Activated CD4-positive, alpha-beta T cell treated with anti-CD3 and anti-CD28 coated beads, Interleukin-2, amount 50 U/mL, for 48 hours (primary cell): Measurements from ENCODE around the gene SORBS1.
"Not testable (repeated sequence)": the region's sequence is repeated elsewhere in the genome, so short reads cannot be mapped to it uniquely, and the experiment has no call there.

Experiments
- DNase-seq, 2 experiments: peaks; one replicate each; pipeline ENCODE4 v3.0.0-alpha.2; 2020

Gene SORBS1

GRCh38 chr10:95375418-95375817 lies 185.8 kb downstream of the SORBS1 start:
- no peak for DNase-seq

- DNase-seq = peak; percentile 68 to 74
These were observed 186.5 kb downstream of the SORBS1 start for GRCh38 chr10:95374597-95375209.

- no peak for DNase-seq
These were observed 187.5 kb downstream of the SORBS1 start for GRCh38 chr10:95373660-95374059.

GRCh38 chr10:95364342-95364741 lies 196.8 kb downstream of the SORBS1 start:
- DNase-seq = no peak

GRCh38 chr10:95363303-95363912 lies 197.8 kb downstream of the SORBS1 start:
- peak in 1 of 2 experiments; percentile 31 for DNase-seq

- DNase-seq = no peak
These were observed 201.0 kb downstream of the SORBS1 start for GRCh38 chr10:95360122-95360714.

- DNase-seq = no peak
These were observed 201.7 kb downstream of the SORBS1 start for GRCh38 chr10:95359466-95359865.

- DNase-seq = no peak
These were observed 204.8 kb downstream of the SORBS1 start for GRCh38 chr10:95356190-95356955.

GRCh38 chr10:95355301-95355700 lies 205.9 kb downstream of the SORBS1 start:
- DNase-seq = no peak

- no peak for DNase-seq
These were observed 207.1 kb downstream of the SORBS1 start for GRCh38 chr10:95354110-95354509.

- no peak for DNase-seq
These were observed 208.0 kb downstream of the SORBS1 start for GRCh38 chr10:95353123-95353522.

GRCh38 chr10:95352684-95353083 lies 208.5 kb downstream of the SORBS1 start:
- DNase-seq = no peak

GRCh38 chr10:95350830-95351228 lies 210.3 kb downstream of the SORBS1 start:
- DNase-seq = no peak

- no peak for DNase-seq
These were observed 210.8 kb downstream of the SORBS1 start for GRCh38 chr10:95350219-95350829.

- not testable (repeated sequence) for DNase-seq
These were observed 213.8 kb downstream of the SORBS1 start for GRCh38 chr10:95347402-95347766.

GRCh38 chr10:95346715-95347401 lies 214.3 kb downstream of the SORBS1 start:
- DNase-seq = no peak

GRCh38 chr10:95343573-95343972 lies 217.6 kb downstream of the SORBS1 start:
- no peak for DNase-seq

- DNase-seq = no peak
These were observed 219.4 kb downstream of the SORBS1 start for GRCh38 chr10:95341716-95342130.

GRCh38 chr10:95339863-95340262 lies 221.3 kb downstream of the SORBS1 start:
- no peak for DNase-seq

- no peak for DNase-seq
These were observed 223.6 kb downstream of the SORBS1 start for GRCh38 chr10:95337423-95338160.

- no peak for DNase-seq
These were observed 224.5 kb downstream of the SORBS1 start for GRCh38 chr10:95336702-95337101.
